Ascending aorta (tissue), 2 donors: Measurements from ENCODE around the gene BLM. TPM values are rescaled to one million over a fixed set of nuclear protein-coding genes. Genes with fewer than 3 reads are reported as not detected.

ENCODE experiments used
- DNase-seq, 2 donors: peaks; one replicate each; pipeline ENCODE4 v3.0.0-alpha.2; 2019; ENCODE audit warnings: low spot score in 2 of 2
- H3K27ac ChIP-seq, 2 donors: fragments of 200-600 bp; sonication (generic); one replicate each; pipeline ENCODE4 v1.5.1; 2016 to 2017; ENCODE audit warnings: mild to moderate bottlenecking in 1 of 2
- H3K27me3 ChIP-seq: fragments of 200-600 bp; sonication (generic); one replicate; pipeline ENCODE4 v1.5.1; 2017
- H3K36me3 ChIP-seq, 2 donors: fragments of 200-600 bp; sonication (generic); one replicate each; pipeline ENCODE4 v1.5.1; 2016
- H3K4me1 ChIP-seq, 2 donors: fragments of 200-600 bp; sonication (generic); one replicate each; pipeline ENCODE4 v1.5.1; 2016 to 2017; ENCODE audit warnings: mild to moderate bottlenecking in 1 of 2
- H3K4me3 ChIP-seq, 2 donors: fragments of 200-600 bp; sonication (generic); one replicate each; pipeline ENCODE4 v1.5.1; 2016 to 2017; ENCODE audit warnings: mild to moderate bottlenecking in 1 of 2
- H3K9me3 ChIP-seq, 2 donors: fragments of 200-600 bp; sonication (generic); one replicate each; pipeline ENCODE4 v1.5.1; 2016
- intact Hi-C: fragments of 100-400 bp; cut with DNase I; formaldehyde crosslinking; loops from one replicate; pipeline ENCODE4 v1.15.1; 2023
- total RNA-seq: library from RNA; depleted of rRNA; stranded (reverse); fragments of >200 nt; gene quantifications from one replicate; pipeline ENCODE4 v1.1.0, GENCODE V29; 2016
- TF ChIP-seq, protein P1 (sequence below), 3 experiments: fragments of 200-600 bp in 2 of 3; fragments of 450-650 bp in 1 of 3; sonication (generic) in 2 of 3; IDR thresholded peaks; one replicate each; pipeline ENCODE4 v1.5.1; 2016 to 2019; ENCODE audit warnings: antibody characterized with exemption in 3 of 3, mild to moderate bottlenecking in 1 of 3, moderate library complexity in 1 of 3

The BLM gene
- total RNA-seq, 1 donor from 2014 or later: 0.11 TPM

DNA sequence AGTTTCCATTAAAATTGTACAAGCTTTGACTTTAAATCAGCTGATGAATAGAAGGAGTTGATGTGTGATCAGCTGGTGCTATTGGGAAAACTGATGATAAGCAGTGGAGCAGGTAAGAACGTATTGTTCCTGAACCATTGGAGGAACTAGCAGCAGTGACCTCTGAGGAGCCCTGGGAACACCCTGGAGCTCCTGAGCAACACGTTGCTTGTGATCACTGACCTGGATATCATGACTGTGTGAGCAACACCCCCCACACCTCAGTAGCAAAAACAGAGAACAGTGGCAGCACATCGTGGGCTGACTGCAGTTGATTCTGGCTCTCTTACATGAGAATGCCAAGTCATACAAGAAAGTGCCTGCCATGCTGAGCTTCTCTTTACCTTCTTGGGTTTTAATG is 72.9 kb downstream of the BLM start:
- no peaks in the 10 kb centered on the region for H3K9me3 ChIP-seq
- DNase-seq: no peak
- H3K27ac ChIP-seq: no peak overlapping the region
- TF ChIP-seq, protein P1, sequence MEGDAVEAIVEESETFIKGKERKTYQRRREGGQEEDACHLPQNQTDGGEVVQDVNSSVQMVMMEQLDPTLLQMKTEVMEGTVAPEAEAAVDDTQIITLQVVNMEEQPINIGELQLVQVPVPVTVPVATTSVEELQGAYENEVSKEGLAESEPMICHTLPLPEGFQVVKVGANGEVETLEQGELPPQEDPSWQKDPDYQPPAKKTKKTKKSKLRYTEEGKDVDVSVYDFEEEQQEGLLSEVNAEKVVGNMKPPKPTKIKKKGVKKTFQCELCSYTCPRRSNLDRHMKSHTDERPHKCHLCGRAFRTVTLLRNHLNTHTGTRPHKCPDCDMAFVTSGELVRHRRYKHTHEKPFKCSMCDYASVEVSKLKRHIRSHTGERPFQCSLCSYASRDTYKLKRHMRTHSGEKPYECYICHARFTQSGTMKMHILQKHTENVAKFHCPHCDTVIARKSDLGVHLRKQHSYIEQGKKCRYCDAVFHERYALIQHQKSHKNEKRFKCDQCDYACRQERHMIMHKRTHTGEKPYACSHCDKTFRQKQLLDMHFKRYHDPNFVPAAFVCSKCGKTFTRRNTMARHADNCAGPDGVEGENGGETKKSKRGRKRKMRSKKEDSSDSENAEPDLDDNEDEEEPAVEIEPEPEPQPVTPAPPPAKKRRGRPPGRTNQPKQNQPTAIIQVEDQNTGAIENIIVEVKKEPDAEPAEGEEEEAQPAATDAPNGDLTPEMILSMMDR (IDR thresholded peaks at IDR 0.05): no peak
- H3K36me3 ChIP-seq: no peaks in the 10 kb centered on the region
- no peaks in the 10 kb centered on the region for H3K27me3 ChIP-seq
- no peaks in the 10 kb centered on the region for H3K4me1 ChIP-seq
- intact Hi-C loops: no loop called here
- H3K4me3 ChIP-seq: no peak overlapping the region

DNA sequence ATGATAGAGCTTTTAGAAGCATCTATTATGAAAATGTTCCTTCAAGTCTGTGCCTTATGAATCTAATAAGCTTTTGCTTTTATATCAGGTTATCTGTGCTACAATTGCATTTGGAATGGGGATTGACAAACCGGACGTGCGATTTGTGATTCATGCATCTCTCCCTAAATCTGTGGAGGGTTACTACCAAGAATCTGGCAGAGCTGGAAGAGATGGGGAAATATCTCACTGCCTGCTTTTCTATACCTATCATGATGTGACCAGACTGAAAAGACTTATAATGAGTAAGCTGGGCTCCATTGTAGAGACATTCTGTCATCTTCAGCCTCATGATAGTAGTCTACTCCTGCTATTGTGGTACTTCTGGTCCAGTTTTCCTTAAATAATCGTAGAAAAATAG is 73.4 kb downstream of the BLM start:
- DNase-seq: no peak
- Histone ChIP-seq H3K4me1 (no peaks in the 10 kb centered on the region), H3K4me3 (no peak overlapping the region), H3K9me3 (no peaks in the 10 kb centered on the region), H3K27me3 (no peaks in the 10 kb centered on the region), H3K27ac (no peak overlapping the region), H3K36me3 (no peaks in the 10 kb centered on the region)
- TF ChIP-seq, protein P1 (IDR thresholded peaks at IDR 0.05): no peak
- intact Hi-C loops: no loop called here

DNA sequence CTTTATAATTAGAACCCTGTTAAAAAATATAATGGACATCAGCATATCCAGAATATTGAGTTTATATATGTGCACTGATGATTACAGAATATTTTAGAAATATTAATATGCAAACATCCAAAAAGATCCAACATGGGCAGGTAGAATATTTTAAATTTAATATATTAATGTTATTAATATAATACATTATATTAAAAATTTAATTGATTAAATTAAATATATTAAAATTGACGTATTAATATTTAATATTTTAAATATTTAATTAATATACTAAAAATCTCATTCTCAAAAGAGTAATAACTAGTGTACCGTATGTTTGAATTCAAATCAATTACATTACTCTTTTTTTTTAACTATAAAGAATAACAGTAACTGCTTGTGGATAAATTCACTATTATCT is 77.4 kb downstream of the BLM start:
- H3K4me1 ChIP-seq: no peaks in the 10 kb centered on the region
- TF ChIP-seq, protein P1 (IDR thresholded peaks at IDR 0.05): no peak
- no peak overlapping the region for H3K27ac ChIP-seq
- no peak overlapping the region for H3K4me3 ChIP-seq
- H3K27me3 ChIP-seq: no peaks in the 10 kb centered on the region
- intact Hi-C loops: no loop called here
- H3K36me3 ChIP-seq: no peaks in the 10 kb centered on the region
- no peak for DNase-seq
- no peaks in the 10 kb centered on the region for H3K9me3 ChIP-seq

DNA sequence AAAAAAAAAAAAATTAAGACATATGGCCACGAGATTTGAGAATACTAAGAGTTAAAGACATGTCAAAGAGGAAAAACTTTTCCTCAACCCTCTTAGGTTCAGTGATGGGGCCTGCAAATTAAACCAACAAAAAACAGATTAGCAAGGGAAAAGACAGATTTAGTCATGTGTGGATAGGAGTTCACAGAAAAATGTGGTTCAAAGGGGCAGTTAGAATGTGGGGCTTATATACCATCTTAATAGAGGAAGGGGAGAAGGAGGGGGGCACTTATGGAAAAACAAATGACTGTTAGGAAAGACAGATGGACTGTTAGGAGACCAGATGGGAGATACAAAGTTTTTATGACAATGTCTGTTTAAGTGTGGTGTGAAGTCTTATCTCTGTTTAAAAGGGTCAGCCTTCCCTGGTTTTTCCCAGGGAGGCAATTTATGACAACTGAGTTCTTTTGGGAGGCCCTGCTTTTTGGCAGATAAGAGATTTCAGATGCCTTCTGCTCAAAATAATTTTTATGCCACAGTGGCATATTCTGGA is 82.6 kb downstream of the BLM start:
- TF ChIP-seq, protein P1 (IDR thresholded peaks at IDR 0.05): no peak
- Histone ChIP-seq H3K27me3 (no peaks in the 10 kb centered on the region), H3K9me3 (no peaks in the 10 kb centered on the region), H3K27ac (no peak overlapping the region), H3K4me3 (no peak overlapping the region), H3K36me3 (no peaks in the 10 kb centered on the region), H3K4me1 (no peaks in the 10 kb centered on the region)
- intact Hi-C loops: no loop called here
- DNase-seq: no peak

DNA sequence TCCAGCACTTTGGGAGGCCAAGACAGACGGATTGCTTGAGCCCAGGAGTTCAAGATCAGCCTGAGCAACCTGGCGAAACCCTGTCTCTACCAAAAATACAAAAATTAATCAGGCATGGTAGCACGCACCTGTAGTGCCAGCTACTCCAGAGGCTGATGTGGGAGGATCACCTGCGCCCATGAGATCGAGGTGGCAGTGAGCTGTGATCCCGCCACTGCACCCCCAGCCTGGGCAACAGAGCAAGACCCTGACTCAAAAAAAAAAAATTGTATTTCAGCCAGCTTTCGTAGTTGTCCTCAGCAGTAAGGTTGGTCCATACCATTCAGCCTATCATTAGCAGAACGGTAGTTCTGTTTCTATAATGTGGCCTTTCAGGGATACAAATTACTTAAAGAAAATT is 84.7 kb downstream of the BLM start:
- H3K36me3 ChIP-seq: no peaks in the 10 kb centered on the region
- no peak for DNase-seq
- TF ChIP-seq, protein P1 (IDR thresholded peaks at IDR 0.05): no peak
- no peaks in the 10 kb centered on the region for H3K9me3 ChIP-seq
- no peak overlapping the region for H3K4me3 ChIP-seq
- intact Hi-C loops: no loop called here
- H3K27me3 ChIP-seq: no peaks in the 10 kb centered on the region
- no peak overlapping the region for H3K27ac ChIP-seq
- H3K4me1 ChIP-seq: no peaks in the 10 kb centered on the region
